GM19463 (cell line): ENCODE results near the gene SLC22A5.
A peak's percentile ranks its signal among the peaks of the same experiment; 100 is the strongest.

Experiments
- ATAC-seq: cut with Tn5 transposase; IDR thresholded peaks from one replicate; pipeline ENCODE4 v1.9.1; 2021; ENCODE audit warnings: mild to moderate bottlenecking, moderate library complexity; ENCODE audit not compliant: unreplicated experiment

Gene SLC22A5

GRCh38 chr5:132364319-132364718 lies 5.2 kb upstream of the SLC22A5 start:
- no peak for ATAC-seq

DNA sequence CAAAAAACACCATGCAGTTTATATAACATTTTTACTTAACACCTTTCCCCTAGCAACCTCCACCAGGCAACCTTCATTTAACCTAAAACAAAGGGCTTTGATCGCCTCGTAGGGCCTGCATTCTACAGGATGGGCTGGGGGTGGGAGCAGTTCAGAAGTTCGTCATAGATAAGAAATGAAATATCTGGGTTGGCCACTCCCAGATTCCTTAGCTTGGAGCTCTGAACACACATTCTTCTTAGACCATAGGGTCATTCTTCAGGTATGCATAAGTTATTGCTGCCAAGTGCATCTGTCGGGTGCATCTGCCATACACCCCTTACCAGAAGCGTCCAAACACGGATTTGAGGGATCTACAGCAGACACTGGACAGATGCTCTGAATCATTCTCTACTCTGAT lies 4.3 kb upstream of the SLC22A5 start:
- no peak for ATAC-seq

DNA sequence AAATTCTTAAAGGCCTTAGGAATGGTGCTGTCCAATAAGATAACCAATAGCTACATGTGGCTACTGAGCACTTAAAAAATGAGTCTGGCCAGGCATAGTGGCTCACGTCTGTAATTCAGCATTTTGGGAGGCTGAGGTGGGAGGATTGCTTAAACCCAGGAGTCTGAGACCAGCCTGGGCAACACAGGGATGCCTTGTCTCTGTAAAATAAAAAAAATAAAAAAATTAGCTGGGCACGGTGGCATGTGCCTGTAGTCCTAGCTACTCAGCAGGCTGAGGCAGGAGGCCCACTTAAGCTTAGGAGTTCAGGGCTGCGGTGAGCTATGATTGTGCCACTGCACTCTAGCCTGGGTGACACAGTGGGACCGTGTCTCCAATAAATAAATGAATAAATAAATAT lies 1.3 kb upstream of the SLC22A5 start:
- no peak for ATAC-seq

GRCh38 chr5:132369007-132369473 lies 470 bp upstream of the SLC22A5 start:
- no peak for ATAC-seq

DNA sequence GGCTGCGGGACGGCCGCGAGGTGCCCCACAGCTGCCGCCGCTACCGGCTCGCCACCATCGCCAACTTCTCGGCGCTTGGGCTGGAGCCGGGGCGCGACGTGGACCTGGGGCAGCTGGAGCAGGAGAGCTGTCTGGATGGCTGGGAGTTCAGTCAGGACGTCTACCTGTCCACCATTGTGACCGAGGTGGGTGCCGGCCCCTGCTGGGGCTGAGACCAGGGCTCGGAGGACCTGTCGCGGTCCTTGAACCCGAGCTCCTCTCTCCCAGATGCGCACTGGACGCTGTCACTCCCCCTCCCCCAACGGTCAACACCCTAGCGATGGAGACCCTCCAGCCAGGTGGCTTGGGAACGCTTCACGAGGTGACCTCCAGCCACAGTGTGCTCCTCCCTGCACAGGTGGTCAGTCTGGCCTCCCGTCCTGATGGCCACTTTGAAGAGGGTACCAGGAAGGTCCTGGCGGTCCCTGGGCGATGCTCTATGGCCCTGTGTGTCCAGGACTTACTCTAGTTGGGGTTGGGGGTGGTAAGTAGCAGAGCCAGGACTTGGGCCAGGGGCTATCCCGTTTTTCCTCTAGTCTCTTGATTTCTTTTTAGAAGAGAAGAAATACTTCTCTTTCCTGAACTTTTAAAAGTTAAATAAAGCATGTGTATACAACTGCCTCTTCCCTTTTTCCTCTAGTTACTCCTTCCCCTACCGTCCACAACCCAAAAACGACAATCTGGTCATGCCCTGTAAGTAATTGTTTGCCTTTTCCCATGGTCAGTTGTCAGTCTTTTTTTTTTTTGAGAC lies 866 bp downstream of the SLC22A5 start:
- ATAC-seq = no peak

DNA sequence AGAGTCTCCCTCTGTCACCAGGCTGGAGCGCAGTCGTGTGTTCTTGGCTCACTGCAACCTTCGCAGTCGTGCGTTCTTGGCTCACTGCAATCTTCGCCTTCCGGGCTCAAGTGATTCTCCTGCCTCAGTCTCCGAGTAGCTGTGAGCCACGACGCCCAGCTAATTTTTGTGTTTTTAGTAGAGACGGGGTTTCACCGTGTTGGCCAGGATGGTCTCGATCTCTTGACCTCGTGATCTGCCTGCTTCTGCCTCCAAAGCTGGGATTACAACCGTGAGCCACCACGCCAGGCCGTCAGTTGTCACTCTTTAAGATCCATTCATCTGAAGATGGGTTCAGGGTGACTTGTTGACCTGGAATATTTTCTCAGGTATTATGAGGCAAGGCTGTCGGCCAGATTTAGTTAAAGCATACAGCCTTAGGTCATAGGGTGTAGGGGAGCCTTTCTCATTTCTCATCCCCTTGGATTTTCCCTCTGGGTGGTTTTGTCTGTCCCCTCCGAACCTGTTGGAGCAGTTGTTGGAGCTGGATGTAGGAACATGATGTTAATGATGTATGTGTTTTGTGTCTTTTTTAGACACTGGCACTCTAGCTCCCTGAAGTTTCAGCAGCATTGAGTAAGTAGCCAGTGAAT lies 1.6 kb downstream of the SLC22A5 start:
- no peak for ATAC-seq

DNA sequence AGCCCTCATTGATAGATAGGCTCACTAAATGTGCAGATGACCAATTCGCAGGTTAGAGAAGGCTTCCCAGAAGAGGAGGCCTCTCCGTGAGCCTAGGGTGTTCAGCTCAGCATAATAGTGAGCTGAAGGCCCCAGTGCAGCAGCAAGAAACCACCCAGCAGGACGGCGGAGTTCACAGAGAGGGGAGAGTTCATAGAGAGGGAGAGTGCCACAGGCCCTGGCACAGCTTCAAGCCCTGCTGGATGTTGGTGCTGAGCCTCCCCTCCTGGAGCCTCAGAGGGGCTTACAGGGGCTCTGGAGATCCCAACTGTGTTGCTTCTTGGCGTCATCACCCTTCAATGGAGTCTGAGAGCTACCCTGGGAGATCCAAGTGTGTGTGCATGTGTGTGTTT lies 2.1 kb downstream of the SLC22A5 start:
- no peak for ATAC-seq

GRCh38 chr5:132372127-132372526 lies 2.6 kb downstream of the SLC22A5 start:
- no peak for ATAC-seq

DNA sequence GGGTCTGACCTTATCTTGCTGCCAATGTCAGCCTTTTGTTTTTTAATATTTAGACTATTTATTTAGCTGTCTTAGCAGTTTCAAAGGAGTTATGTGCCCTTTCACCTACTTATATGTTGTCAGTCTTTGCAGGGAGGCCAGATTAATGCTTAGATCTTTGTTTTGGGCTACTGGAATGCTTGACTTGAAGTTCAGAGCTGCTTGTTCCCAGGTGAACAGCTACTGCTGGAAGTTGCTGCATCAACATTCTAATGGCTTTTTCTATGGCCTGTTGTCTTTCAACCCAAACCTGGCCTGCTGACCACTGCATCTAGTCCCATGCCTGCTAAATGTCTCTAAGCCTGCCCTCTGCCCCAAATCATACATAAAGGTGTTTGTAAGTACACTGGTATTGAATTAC lies 3.0 kb downstream of the SLC22A5 start:
- ATAC-seq = no peak

DNA sequence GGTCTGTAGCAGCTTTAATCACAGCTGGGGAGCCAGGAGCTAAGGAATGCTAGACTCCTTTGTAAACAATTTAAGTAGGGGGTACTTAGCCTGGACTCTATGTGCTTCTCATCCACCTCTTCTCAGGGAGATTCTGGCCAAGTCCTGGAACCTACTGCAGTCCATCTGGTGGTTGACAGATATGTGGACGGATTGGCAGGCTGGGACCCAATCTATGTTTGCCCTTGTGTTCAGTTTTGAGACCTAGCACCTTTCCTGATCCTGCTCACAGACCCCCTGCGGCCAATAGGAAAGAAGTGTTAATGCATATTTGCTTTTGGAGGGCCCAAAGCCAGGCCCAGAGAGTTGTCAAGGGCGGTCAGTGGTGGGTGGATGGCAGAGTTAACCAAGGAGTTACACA lies 6.4 kb downstream of the SLC22A5 start:
- no peak for ATAC-seq

DNA sequence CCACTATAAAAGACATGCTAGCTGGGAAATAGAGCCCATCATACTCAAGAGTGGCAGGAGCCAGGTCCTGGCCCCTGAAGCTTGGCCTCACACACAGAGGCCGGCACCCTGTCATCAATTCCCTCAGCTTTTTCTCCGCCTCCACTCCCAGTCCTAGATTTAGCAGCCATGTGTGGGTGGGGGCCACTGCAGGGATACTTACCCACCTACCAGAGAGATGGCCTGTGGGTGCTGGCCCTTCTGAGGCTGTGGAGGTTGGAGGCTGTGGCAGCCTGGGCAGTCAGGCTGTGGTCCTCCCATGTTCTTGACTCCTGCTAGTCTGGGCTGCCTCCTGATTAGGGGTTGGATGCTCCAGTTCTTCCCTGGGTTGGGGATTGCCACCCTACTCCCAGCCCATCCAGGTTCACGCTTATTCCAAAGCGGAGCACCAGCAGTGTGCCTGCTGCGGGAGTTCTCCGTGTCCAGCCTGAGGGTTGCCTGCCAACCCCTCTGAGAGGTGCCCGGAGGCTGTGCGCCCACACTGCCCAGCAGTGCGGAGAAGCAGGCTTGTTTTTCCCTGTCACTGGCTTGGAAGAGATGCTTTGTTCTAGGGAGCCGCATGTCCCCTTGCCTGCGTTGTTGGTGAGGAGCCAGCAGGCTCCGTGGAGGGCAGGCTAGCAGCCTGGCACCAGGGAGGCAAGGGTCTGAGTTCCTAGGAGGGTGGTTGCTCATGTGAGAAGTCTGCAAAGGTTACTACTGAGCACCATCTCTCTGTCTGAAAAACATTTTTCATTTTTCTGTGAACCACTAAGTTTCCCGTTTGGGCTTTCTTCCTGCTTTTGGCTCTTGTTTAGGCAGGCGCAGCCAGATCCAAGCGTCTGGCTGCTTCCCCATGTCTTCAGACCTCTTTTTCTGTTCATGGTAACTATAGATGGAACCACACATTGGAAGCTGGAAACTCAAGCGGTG lies 7.5 kb downstream of the SLC22A5 start:
- no peak for ATAC-seq

GRCh38 chr5:132377738-132378137 lies 8.2 kb downstream of the SLC22A5 start:
- no peak for ATAC-seq

DNA sequence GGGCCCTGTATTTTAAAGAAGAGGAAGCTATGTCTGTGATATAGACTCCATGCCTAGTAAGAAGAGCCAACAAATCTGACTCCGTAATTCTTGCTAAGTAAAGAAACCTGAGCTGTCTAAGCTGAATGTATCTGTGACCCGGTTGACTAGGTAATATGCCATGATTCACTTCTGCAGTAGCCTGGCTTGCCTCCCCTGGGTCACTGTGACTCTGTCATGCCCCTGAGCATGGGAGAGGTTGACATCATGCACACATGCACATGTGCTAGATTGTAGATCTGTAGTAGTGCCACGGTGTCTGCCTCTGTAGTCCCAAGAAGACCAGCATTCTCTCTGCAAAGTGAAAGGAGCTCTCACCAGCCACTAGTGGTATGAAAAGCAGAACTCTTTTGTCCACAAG lies 9.1 kb downstream of the SLC22A5 start:
- ATAC-seq = no peak

GRCh38 chr5:132380047-132380446 lies 10.5 kb downstream of the SLC22A5 start:
- ATAC-seq = no peak

DNA sequence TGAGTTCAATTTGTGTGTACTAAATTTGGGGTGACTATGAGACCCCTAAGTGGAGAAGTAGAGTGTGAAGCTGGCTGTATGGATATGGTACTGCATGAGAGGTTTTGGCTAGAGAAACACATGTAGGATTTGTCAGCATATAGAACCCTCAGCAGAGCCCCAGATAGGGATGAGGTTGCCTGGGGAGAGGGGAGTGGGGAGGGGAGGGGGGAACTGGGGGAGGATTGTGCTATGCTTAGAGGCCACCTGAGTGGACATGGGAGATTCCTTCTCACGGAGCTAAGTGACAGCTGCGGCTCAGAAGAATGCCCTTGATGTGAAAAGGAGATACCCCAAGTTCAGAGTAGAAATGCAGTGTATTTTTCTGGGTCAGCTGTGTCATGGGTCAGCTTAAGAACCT lies 11.2 kb downstream of the SLC22A5 start:
- ATAC-seq = no peak

DNA sequence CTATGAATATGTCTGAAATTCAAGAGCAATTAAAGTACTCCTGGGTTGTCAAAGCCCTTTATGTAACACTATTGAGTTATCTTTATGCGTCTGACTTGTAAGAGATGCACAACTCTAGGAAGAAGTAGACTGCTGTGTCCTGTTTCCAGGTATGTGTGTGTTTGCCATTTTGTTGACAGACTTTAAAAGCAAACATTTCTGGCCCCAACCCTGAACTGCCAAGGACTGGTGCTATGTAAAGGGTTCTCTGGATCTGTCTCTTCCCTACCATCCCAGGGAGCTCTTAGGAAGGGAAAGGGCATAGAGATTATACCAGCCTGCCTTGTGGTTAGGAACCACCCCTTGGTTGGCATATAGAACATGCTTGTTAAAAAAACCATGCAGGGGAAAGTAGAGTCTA lies 12.1 kb downstream of the SLC22A5 start:
- no peak for ATAC-seq

- no peak for ATAC-seq
Observed at GRCh38 chr5:132383261-132383660, 13.8 kb downstream of the SLC22A5 start.

DNA sequence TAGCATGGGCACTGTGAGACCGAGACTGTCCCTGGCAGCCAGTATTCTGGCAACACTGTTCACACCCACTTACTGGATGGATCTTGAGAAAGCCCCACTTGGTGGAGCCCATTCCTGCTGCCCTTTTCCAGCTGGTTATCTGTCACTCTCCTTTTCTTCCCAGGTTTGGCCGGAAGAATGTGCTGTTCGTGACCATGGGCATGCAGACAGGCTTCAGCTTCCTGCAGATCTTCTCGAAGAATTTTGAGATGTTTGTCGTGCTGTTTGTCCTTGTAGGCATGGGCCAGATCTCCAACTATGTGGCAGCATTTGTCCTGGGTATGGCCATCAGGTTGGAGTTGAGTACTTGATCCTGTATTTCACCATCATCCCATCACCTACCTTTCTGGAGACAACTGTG lies 14.5 kb downstream of the SLC22A5 start:
- ATAC-seq = no peak

DNA sequence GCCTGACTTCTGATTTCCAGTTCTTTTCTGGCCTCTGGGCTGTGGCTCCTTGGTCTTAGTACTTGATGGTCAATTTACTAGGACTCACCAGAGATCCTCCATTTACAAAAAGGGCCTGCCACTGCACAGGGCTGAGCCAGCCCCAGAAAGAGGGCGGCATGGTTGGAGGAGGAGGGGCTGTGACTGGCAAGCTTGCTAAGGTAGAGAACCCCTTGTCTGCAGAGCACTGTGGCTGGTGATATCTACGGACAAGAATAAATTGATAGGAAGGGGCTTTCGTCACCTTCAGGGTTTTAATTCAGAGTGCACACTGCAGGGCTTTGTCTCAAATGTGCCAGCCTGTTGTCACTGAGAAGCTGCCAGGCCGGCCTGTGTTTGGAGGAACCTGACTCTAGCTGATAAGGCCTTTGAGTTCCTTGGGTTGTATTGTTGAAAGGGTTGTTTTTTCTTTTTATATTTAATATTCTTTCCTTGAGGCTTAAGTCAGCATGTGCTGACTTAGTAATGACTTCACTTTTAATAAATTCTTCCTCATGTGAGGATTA lies 15.1 kb downstream of the SLC22A5 start:
- no peak for ATAC-seq

DNA sequence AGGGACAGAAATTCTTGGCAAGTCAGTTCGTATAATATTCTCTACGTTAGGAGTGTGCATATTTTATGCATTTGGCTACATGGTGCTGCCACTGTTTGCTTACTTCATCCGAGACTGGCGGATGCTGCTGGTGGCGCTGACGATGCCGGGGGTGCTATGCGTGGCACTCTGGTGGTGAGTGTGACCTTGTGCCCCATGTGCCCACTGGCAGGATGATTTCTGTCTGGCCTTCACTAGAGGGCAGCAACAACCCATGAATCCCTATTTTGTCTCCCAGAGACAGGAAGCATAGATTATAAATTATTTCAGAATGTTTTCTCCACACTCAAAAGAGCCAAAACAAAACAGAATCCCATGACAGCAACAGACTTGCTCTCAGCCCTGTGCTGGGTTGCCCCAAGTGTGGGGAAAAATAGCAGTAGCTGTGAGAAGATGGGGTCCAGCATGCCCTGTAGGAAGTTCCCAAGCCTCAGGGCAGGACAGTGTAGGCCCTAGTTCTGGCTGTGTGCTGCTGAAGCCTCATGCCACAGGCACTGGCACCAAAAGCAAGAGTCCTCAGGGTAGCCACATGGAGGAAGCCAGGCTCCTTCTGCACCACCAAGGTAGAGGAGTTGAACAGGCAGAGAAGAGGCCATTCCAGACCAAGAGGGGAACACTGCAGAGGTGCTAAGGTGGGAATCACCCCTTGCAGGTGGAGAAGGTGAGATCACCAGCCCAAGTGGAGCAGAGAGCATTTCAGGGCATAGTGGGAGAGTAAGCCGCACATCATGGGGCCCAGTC lies 16.0 kb downstream of the SLC22A5 start:
- ATAC-seq = peak; percentile 48
